ENCODE data around the gene PWWP3B.
"Not testable (repeated sequence)": the region's sequence is repeated elsewhere in the genome, so short reads cannot be mapped to it uniquely, and the experiment has no call there.

The PWWP3B gene

DNA sequence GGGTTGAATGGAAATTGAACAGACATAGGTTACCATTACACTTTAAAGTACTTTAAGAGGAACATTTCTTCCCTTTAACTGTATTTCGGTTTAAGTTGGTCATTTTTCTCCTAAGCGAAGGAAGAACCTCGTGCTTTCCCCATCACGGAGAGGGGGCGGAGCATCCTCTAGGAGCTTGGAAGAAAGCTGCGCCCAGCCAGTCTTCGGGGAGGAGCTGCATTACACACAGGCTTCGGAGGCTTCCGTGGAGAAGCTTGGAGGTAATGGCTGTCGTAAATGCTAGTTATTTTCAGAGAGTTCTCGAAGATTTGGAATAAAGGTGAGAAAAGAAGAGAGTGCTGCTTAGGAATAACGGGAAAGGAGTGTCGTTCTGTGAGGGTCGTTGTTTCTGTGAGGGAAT is at the start of gene PWWP3B:
PWWP3B (plus strand) TSS at position 199 of the 400 bp plus-strand sequence. CDS start 37,128 bp downstream, outside the sequence.
- DNase-seq, result no peak

GRCh38 chrX:106139048-106139447 is 29.1 kb upstream of the PWWP3B start:
- DNase-seq, result no peak

DNA sequence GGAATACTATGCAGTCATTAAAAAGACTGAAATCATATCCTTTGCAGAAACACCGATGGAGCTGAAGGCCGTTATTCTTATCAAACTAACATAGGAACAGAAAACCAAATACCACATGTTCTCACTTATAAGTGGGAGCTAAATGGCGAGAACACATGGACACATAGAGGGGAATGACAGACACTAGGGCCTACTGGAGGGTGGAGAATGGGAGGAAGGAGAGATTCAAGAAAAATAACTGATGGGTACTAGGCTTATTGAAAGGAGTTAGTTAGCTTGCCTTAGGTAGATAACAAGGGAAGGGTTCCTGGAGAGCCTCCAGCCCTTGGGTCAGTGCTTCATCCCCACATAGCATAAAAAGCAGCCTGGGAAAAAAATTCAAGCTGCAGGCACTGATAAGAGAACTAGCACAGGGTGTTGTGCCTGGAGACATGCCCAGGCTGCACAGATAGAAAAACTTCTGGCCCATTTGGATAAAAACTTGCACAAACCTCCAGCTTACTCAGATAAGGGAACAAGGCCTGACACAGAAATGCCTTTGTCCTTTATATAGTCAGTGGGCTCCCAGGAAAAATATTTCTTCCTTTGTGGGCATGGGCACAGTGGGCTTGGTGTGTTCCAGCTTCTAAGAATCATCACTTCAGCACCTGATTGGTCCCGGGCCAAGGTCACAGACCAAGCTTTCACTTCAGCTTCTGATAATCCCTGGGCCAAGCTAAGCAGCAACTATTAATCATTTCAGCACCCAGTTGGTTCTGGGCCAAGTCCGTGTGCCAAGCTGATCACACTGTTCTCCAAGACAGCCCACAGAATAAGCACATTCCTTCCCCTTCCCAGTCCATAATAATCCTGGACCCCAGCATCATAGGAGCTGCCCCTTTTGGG is 23.1 kb upstream of the PWWP3B start:
- DNase-seq, result no peak

DNA sequence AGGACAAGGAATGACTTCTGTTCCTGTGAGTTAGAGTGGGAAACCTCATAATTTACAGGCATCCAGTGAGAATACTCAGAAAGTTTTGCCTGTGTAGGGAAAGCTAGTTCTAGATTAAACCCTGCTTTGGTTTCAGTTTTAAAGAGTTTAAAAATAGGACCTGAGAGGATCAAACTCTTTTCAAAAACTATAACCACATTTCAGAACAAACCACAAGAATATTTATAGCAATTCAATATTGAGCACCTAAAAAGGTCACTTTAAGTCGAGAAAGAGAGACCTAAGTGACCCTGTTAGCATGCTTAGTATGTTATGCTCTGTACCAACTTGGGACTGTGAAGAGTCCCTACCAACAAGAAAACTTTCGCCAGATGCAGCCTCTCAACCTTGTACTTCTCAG is 17.4 kb upstream of the PWWP3B start:
- no peak for DNase-seq

- DNase-seq, result no peak
These were observed 8.2 kb upstream of the PWWP3B start for GRCh38 chrX:106159861-106160282.

- DNase-seq, result no peak
These were observed 2.2 kb downstream of the PWWP3B start for GRCh38 chrX:106170318-106170717.

- no peak for DNase-seq
These were observed 3.3 kb downstream of the PWWP3B start for GRCh38 chrX:106171293-106171820.

DNA sequence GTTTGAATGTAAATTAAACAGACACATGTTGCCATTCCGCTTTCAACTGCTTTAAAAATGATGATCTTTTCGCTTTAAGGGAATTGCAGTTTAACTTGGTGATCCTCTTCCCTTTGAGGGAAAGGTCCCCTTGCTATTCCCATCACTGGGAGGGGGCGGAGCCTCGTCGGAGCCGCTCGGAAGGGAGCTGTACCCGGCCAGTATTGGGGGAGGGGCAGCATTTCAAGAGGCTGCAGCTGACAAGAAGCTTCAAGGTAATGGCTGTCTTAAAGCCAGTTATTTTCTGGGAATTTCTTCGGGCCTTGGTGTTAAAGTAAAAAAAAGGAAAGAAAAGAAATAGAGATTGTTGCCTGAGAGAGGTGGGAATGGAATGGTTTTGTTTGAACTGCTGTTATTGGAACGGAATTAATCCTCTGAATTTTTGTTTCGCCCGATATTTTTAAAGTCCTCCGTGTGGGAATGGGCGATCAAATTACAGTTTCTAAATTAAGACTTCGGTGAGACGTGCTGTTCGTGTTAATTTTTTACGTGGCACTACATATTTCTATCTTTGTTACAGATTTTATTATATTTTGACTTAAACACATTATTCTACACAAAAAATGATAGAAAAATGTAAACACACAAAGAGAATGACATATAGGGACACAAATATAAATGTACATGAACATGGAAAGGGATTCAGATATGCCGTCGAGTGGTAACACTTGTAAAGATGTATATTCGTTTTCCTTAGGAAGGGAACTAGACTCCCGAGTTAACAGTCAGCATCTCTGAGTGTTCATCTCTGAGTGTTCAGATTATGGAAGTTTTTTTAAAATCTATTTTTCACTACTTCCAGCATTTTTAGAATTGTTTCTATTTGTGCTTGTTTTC is 9.2 kb downstream of the PWWP3B start:
- DNase-seq, result no peak

DNA sequence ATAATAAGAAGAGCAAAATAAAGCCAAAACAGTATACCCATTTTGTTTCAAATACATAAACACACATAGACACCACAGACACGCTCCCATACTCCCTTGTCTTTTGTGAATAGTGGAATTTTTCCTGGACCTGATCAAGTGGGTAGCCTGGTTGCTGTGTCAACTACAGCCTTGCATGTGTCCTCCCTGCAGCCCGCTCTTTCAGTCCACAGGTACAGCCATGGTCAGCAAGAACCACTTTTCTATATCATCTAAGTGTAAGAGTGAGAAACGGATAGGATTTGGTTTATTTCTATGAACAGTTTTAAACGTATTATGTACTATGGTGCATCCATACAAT is 9.8 kb downstream of the PWWP3B start:
- no peak for DNase-seq

DNA sequence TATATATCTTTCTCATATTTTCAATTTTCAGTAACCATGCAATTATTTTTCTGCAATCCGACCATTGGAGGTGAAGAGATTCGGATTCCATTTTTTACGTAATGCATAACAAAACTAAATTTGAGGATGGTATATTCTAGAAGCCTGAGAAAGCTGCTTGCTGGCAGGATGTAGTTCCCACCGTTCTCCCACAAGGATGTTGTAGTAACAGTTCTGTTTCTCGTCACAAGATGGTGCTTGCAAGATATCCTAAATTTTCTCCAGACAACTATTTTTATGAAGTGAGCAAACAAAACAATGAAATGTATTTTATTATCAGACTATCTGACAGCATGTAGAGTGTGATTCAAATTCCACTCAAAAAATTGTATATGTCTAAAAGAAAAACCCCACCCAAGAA is 10.7 kb downstream of the PWWP3B start:
- no peak for DNase-seq

- not testable (repeated sequence) for DNase-seq
These were observed 15.6 kb downstream of the PWWP3B start for GRCh38 chrX:106183685-106184084.

GRCh38 chrX:106201502-106202178 is 33.5 kb downstream of the PWWP3B start:
- DNase-seq, result no peak

DNA sequence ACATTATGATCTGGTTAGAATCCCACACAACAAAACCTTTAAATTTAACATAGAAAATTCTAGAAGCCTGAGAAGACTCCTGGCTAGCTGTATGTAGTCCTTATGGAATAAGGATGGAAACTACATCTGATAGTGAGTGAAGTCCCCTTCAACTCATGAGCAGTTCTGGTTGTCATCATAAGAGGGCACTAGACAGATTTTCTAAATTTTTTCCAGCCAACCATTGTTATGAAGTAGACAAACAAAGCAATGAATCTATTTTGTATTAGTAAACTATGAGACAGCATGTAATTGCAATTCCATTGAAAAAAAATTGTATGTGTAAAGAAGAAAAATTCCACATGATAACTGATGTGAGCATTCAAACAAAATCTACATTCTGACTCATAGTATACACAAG is 35.2 kb downstream of the PWWP3B start:
- DNase-seq, result no peak

GRCh38 chrX:106208154-106208553 is 40.0 kb downstream of the PWWP3B start:
- no peak for DNase-seq
